NK-92 (cell line): ENCODE results near the gene HCRT.
"Not testable (repeated sequence)": the region's sequence is repeated elsewhere in the genome, so short reads cannot be mapped to it uniquely, and the experiment has no call there.

ENCODE experiments used
- DNase-seq: peaks from one replicate; lab custom pipeline; 2025; ENCODE audit not compliant: unreplicated experiment; lab: John Stamatoyannopoulos, UW

HCRT gene

GRCh38 chr17:42141382-42141781 lies 43.9 kb downstream of the HCRT start:
- no peak for DNase-seq

DNA sequence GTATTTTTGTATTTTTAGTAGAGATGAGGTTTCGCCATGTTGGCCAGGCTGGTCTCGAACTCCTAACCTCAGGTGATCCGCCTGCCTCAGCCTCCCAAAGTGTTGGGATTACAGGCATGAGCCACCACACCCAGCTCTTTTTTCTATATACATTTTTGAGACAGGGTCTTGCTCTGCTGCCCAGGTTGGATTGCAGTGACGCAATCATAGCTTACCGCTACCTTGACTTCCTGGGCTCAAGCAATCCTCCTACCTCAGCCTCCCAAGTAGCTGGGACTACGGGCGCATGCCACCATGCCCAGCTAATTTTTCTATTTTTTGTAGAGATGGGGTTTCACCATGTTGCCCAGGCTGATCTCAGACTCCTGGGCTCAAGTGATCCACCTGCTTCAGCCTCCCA lies 44.6 kb downstream of the HCRT start:
- DNase-seq = not testable (repeated sequence)

- no peak for DNase-seq
Observed at GRCh38 chr17:42138749-42139492, 46.3 kb downstream of the HCRT start.

DNA sequence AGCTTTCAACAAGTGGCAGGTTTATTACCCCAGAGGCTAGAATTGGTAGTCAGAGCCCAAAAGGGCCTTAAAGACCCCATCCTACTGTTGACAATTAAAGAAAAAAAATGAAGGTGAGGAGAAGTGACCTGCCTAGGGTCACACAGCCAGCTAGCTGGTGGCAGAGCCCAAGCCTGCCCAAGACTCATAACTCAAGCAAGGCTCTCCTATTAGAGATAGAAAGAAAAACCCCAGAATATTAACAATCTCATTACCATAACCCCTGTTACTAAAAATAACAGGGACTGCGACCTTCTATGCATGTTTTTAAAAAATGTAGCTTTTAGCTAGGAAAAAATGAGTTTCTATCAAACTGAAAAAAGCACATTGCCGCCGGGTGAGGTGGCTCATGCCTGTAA lies 48.6 kb downstream of the HCRT start:
- DNase-seq = no peak

DNA sequence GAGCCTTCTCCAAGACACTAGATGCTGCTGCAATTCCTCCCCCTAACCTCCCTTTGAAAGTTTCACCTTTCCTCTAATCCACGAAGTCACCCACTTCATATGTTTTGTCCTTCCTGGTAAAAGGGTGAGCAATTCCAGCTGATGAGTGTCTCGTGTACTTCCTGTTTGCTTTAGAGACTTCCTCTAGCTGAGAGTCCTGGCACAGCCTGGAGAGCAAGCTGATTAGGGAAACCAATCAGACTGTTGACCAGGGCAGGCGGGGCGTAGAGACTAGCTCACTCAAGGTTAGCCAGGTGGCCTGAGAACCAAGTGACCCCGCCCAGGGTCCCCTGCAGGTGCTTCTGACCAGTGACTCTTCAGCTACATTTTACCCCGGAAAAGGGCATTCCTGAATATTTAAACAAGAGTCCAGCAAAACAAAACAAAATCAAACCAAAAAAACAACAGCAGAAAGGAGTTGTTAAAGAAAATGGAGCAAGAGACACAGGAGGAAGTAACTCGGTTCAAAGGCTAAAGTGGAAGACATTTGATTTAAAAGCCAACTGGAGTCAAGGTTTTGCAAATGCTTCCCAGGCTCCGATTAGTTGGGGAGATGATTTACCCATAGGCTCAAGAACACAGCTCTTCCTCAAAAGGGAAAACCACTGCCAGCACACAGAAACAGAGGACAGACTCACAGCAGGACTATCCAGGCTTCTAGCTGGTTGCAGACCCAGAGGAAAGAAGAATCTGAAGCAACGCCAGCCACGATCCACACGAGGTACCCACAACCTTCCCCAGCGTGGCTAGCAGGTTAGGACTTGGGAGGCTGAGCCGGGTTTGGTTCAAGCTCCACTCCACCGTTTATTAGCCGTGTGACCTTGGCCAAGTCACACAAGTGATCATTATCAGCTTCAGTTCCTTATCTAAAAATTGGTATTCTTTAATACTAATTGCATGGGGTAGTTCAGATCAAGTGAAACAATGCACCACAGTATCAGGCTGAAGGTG lies 49.3 kb downstream of the HCRT start:
- DNase-seq = no peak

DNA sequence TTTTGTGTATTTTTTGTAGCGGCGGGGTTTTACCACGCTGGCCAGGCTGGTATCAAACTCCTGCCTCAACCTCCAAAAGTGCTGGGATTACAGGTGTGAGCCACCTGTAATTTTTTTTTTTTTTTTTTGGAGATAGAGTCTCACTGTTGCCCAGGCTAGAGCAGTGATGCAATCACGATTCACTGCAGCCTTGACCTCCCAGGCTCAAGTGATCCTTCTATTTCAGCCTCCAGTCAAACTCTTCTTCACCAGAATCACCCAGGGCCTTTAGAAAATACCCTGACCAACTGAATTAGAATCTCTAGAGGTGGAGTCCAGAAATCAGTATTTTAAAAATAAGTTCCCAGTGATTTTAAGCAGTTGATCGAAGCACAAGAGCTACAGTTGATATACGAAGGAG lies 50.1 kb downstream of the HCRT start:
- no peak for DNase-seq
